Neural progenitor cell (in vitro differentiated cells): ENCODE measurements around the gene MPZL1. TPM values are rescaled to one million over a fixed set of nuclear protein-coding genes. Genes with fewer than 3 reads are reported as not detected.
A peak's percentile ranks its signal among the peaks of the same experiment; 100 is the strongest.

ENCODE experiments used
- DNase-seq: peaks from one replicate; pipeline ENCODE4 v3.0.0-alpha.2; 2016; ENCODE audit warnings: low spot score
- H2AFZ ChIP-seq: fragments of 200-600 bp; sonication (generic); replicated peaks from 2 replicates; pipeline ENCODE4 v1.6.1; 2016; ENCODE audit warnings: antibody characterized with exemption
- H3F3A ChIP-seq: fragments of 200-600 bp; sonication (generic); 2 replicates; pipeline ENCODE4 v1.6.1; 2016; ENCODE audit warnings: antibody characterized with exemption, low read depth
- H3K27ac ChIP-seq: fragments of 200-600 bp; sonication (generic); 2 replicates; pipeline ENCODE4 v1.5.1; 2016; ENCODE audit warnings: mild to moderate bottlenecking
- H3K27me3 ChIP-seq: fragments of 200-600 bp; sonication (generic); 2 replicates; pipeline ENCODE4 v1.6.1; 2016; ENCODE audit warnings: mild to moderate bottlenecking, moderate library complexity
- H3K36me3 ChIP-seq: fragments of 200-600 bp; sonication (generic); 2 replicates; pipeline ENCODE4 v1.5.1; 2016
- H3K4me1 ChIP-seq: fragments of 200-600 bp; sonication (generic); 2 replicates; pipeline ENCODE4 v1.6.1; 2016; ENCODE audit warnings: mixed run types
- H3K4me2 ChIP-seq: fragments of 200-600 bp; sonication (generic); 2 replicates; pipeline ENCODE4 v1.6.1; 2016
- H3K4me3 ChIP-seq: fragments of 200-600 bp; sonication (generic); 2 replicates; pipeline ENCODE4 v1.5.1; 2016
- H3K79me2 ChIP-seq: fragments of 200-600 bp; sonication (generic); 2 replicates; pipeline ENCODE4 v1.6.1; 2016; ENCODE audit warnings: low read depth
- H3K9ac ChIP-seq: fragments of 200-600 bp; sonication (generic); 2 replicates; pipeline ENCODE4 v1.6.1; 2016
- H3K9me3 ChIP-seq: fragments of 200-600 bp; sonication (generic); 2 replicates; pipeline ENCODE4 v1.5.1; 2016; ENCODE audit warnings: low read depth
- H4K20me1 ChIP-seq: fragments of 200-600 bp; sonication (generic); 2 replicates; pipeline ENCODE4 v1.6.1; 2016; ENCODE audit warnings: low read depth
- H3K27ac Mint-ChIP-seq: 3 replicates; pipeline ENCODE4 v1.8.0; 2021; ENCODE audit warnings: mixed read lengths
- H3K27me3 Mint-ChIP-seq: 2 replicates; pipeline ENCODE4 v1.8.0; 2022; ENCODE audit warnings: low read depth, mild to moderate bottlenecking, inconsistent platforms, moderate library complexity, mixed read lengths; ENCODE audit not compliant: insufficient read depth
- H3K36me3 Mint-ChIP-seq: 3 replicates; pipeline ENCODE4 v1.8.0; 2021; ENCODE audit warnings: mixed read lengths
- H3K4me1 Mint-ChIP-seq: 3 replicates; pipeline ENCODE4 v1.8.0; 2021; ENCODE audit warnings: mixed read lengths
- H3K4me3 Mint-ChIP-seq: 3 replicates; pipeline ENCODE4 v1.8.0; 2021; ENCODE audit warnings: mild to moderate bottlenecking, moderate library complexity, mixed read lengths
- H3K9me3 Mint-ChIP-seq: 3 replicates; pipeline ENCODE4 v1.8.0; 2020; ENCODE audit warnings: mixed read lengths
- EZH2 ChIP-seq: fragments of 200-600 bp; sonication (generic); IDR thresholded peaks from 2 replicates; pipeline ENCODE4 v1.6.1; 2017; ENCODE audit warnings: antibody characterized with exemption, mild to moderate bottlenecking, moderate library complexity
- EZH2phosphoT487 ChIP-seq: fragments of 200-600 bp; sonication (generic); IDR thresholded peaks from 2 replicates; pipeline ENCODE4 v1.6.1; 2017; ENCODE audit warnings: antibody characterized with exemption
- total RNA-seq: library from RNA; depleted of rRNA; stranded (reverse); fragments of >200 nt; gene quantifications from 2 replicates; pipeline ENCODE4 v1.2.3, GENCODE V29; 2015; ENCODE audit warnings: low replicate concordance
- TF ChIP-seq, protein P1 (sequence below): fragments of 200-600 bp; sonication (generic); IDR thresholded peaks from 2 replicates; pipeline ENCODE4 v1.5.1; 2017; ENCODE audit warnings: antibody characterized with exemption, mild to moderate bottlenecking

Gene MPZL1
- total RNA-seq, 1 donor from 2014 or later: 125 TPM

DNA sequence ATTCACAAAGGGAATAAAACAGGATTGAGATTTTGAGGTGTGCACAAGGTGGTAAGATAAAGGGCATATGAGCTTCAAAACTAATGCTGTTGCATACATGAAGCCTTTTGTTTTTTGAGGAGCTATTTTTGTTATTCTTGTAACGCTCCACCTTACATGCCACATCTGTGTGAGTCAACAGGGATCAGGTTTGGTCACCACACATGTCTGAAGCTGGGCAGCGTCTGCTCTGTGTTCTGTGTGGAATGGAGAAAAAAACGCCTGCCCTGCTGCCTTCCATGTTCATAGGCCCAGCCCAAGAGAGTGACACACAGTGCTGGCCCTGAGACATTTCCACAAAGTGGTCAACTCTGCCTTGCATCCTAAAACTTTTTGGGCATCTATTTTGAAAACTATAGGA, 67.7 kb downstream of the MPZL1 start:
- H3K79me2 ChIP-seq: no peaks in the 10 kb centered on the region
- H3K36me3 ChIP-seq: no peaks in the 10 kb centered on the region
- peaks cover 11% of the 10 kb centered on the region for H3K4me1 ChIP-seq
- Mint-ChIP-seq H3K4me1 (peaks cover 3% of the 10 kb centered on the region), H3K4me3 (no peak overlapping the region), H3K9me3 (no peaks in the 10 kb centered on the region), H3K36me3 (peaks cover 44% of the 10 kb centered on the region), H3K27me3 (peaks cover 5% of the 10 kb centered on the region), H3K27ac (no peak overlapping the region)
- no peak overlapping the region for H3K27ac ChIP-seq
- no peaks in the 10 kb centered on the region for H3K9me3 ChIP-seq
- H3K9ac ChIP-seq: no peak overlapping the region
- H3K27me3 ChIP-seq: no peaks in the 10 kb centered on the region
- DNase-seq: no peak
- H3F3A ChIP-seq: peaks cover 21% of the 10 kb centered on the region
- no peak overlapping the region for H3K4me2 ChIP-seq
- H3K4me3 ChIP-seq: no peak overlapping the region
- no peak for TF ChIP-seq EZH2phosphoT487
- no peak for TF ChIP-seq EZH2
- TF ChIP-seq, protein P1, sequence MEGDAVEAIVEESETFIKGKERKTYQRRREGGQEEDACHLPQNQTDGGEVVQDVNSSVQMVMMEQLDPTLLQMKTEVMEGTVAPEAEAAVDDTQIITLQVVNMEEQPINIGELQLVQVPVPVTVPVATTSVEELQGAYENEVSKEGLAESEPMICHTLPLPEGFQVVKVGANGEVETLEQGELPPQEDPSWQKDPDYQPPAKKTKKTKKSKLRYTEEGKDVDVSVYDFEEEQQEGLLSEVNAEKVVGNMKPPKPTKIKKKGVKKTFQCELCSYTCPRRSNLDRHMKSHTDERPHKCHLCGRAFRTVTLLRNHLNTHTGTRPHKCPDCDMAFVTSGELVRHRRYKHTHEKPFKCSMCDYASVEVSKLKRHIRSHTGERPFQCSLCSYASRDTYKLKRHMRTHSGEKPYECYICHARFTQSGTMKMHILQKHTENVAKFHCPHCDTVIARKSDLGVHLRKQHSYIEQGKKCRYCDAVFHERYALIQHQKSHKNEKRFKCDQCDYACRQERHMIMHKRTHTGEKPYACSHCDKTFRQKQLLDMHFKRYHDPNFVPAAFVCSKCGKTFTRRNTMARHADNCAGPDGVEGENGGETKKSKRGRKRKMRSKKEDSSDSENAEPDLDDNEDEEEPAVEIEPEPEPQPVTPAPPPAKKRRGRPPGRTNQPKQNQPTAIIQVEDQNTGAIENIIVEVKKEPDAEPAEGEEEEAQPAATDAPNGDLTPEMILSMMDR: no peak
- H2AFZ ChIP-seq: no peak overlapping the region
- peaks cover 13% of the 10 kb centered on the region for H4K20me1 ChIP-seq

DNA sequence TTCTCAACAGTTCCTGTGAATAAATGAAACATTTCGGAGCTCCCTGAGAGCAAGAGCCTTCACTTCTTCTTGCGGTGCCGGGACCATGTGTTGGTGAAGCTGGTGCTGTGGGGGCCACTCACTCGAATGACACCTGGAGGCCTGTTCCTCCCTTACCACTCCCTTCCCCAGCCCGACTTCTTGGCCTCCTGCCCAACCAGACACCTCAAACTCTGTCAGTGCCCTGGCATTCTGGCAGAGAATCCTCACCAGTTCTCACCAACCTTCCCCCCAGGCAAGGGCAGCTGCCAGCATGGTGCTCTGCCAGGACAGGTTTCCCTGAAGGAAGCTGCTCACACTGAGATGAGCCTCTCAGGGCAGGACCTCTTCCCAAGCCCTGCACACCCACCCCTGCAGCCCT, 68.3 kb downstream of the MPZL1 start:
- peaks cover 25% of the 10 kb centered on the region for H3F3A ChIP-seq
- no peaks in the 10 kb centered on the region for H3K36me3 ChIP-seq
- H3K4me1 Mint-ChIP-seq: peaks cover 3% of the 10 kb centered on the region
- H3K27me3 ChIP-seq: no peaks in the 10 kb centered on the region
- no peak overlapping the region for H3K27ac Mint-ChIP-seq
- H3K4me3 Mint-ChIP-seq: no peak overlapping the region
- H3K4me1 ChIP-seq: peaks cover 11% of the 10 kb centered on the region
- H3K79me2 ChIP-seq: no peaks in the 10 kb centered on the region
- H3K27ac ChIP-seq: no peak overlapping the region
- H3K4me3 ChIP-seq: no peak overlapping the region
- no peak overlapping the region for H3K4me2 ChIP-seq
- H2AFZ ChIP-seq: no peak overlapping the region
- H3K36me3 Mint-ChIP-seq: peaks cover 39% of the 10 kb centered on the region
- TF ChIP-seq EZH2phosphoT487 (no peak), EZH2 (no peak)
- TF ChIP-seq, protein P1: no peak
- DNase-seq: no peak
- H3K9ac ChIP-seq: no peak overlapping the region
- H3K9me3 ChIP-seq: no peaks in the 10 kb centered on the region
- no peaks in the 10 kb centered on the region for H3K9me3 Mint-ChIP-seq
- H3K27me3 Mint-ChIP-seq: peaks cover 5% of the 10 kb centered on the region
- H4K20me1 ChIP-seq: peaks cover 14% of the 10 kb centered on the region

DNA sequence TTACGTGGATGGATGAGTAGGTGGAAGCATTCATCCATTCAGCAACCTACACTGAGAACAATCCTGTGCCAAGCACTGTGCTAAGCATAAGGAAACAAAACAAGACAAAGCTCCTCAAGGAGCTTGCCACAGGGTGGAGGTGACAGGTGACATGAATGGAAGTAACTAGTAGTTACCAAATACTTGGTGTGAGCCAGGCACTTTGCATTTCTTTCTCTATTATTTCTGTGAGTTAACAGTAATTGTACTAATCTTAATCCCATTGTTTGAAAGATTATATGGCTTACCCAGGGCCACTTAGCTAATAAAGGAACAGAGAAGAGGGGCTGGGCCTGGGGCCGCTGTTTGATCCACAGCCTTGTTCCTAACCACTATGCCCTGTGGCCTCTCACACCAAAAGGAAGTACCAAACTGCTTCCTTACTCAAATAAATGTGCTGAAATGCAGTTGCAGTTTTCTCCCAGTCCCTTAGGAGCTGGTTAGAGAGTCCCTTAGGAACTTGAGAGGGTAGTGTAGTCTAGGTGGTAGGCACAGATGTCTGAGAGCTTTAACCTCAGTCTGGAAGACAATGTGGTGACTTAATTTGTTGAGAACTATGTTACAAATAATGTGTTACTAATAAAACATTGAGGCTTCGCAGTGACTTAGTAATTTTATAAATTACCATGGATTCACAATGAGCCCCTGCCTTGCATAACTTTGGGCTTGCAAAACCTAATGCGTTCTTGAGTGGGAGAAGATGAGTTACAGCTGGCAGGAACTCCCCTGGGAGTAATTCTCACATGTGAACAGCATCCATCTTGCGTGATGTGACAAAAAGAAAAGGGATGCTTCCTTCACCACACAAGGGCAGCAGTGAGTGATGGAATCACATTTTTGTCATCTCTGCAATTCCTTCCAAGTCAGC, 69.8 kb downstream of the MPZL1 start:
- Mint-ChIP-seq H3K4me3 (no peak overlapping the region), H3K36me3 (peaks cover 38% of the 10 kb centered on the region), H3K27me3 (peaks cover 5% of the 10 kb centered on the region), H3K4me1 (peaks cover 3% of the 10 kb centered on the region), H3K27ac (peak overlapping the region; percentile 42), H3K9me3 (no peaks in the 10 kb centered on the region)
- Histone ChIP-seq H3K9me3 (no peaks in the 10 kb centered on the region), H3K36me3 (no peaks in the 10 kb centered on the region), H3K4me3 (no peak overlapping the region), H3K27me3 (no peaks in the 10 kb centered on the region), H3K4me1 (peaks cover 22% of the 10 kb centered on the region), H3K9ac (no peak overlapping the region), H3K27ac (peak overlapping the region; percentile 77), H4K20me1 (peaks cover 22% of the 10 kb centered on the region), H3F3A (peaks cover 39% of the 10 kb centered on the region), H2AFZ (no peak overlapping the region), H3K79me2 (no peaks in the 10 kb centered on the region), H3K4me2 (no peak overlapping the region)
- peak; percentile 56 for DNase-seq
- TF ChIP-seq, protein P1: no peak
- TF ChIP-seq EZH2phosphoT487: no peak
